ENCODE measurements around the gene PARP4.
"Not testable (repeated sequence)": the region's sequence is repeated elsewhere in the genome, so short reads cannot be mapped to it uniquely, and the experiment has no call there.

Gene PARP4

DNA sequence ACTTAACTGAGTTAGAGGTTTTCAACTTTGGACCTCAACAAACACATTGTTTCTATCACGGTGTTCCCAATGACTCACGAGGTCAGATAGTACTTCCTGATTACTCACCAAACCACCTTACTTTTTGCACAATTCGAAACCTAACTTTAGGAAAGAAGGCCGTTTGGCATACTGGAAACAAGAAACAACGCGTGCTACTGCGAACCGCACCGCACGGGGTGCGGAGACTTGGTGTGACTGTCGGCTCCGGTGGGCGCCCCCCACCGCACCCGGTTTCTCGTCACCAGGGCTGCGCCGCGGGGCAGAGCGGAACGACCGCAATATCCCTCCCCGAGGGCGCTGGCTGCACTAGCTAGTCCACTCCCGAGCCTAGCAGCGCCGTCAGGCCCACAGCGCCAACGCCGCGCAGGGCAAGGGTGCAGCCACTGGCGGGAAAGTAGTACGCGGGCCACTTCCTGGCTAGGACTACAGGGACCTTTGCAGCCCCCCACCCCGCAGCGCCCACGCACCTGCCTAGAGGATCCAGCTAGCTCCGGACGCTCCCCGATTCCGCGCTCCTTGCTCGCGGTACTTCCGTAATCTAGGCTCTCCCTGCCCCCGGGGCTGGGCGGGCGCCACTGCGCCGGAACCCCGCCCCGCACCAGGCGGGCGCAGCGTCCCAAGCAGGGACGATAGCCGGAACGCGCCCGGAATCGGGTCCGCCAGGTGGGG lies at the start of gene PARP4:
TSS of gene PARP4 (minus strand) at position 582 of the 711 bp plus-strand sequence. CDS start 9,002 bp downstream, outside the sequence.
- peak; percentile 50 to 60 for DNase-seq (ENCODE audit: low read depth in 2 of 2)

DNA sequence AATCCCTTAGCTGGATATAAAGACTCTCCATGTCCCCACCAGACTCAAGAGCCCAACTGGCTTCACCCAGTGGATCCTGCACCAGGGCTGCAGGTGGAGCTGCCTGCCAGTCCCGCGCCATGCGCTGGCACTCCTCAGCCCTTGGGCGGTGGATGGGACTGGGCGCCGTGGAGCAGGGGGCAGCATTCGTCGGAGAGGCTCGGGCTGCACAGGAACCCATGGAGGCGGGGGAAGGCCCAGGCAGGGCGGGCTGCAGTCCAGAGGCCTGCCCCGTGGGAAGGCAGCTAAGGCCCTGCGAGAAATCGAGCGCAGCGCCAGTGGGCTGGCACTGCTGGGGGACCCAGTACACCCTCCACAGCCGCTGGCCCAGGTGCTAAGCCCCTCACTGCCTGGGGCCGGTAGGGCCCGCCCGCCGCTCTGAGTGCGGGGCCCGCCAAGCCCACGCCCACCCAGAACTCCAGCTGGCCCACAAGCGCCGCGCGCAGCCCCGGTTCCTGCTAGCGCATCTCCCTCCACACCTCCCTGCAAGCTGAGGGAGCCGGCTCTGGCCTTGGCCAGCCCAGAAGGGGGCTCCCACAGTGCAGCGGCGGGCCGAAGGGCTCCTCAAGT lies 48.1 kb upstream of the PARP4 start:
- not testable (repeated sequence) for DNase-seq (ENCODE audit: low read depth in 2 of 2)

DNA sequence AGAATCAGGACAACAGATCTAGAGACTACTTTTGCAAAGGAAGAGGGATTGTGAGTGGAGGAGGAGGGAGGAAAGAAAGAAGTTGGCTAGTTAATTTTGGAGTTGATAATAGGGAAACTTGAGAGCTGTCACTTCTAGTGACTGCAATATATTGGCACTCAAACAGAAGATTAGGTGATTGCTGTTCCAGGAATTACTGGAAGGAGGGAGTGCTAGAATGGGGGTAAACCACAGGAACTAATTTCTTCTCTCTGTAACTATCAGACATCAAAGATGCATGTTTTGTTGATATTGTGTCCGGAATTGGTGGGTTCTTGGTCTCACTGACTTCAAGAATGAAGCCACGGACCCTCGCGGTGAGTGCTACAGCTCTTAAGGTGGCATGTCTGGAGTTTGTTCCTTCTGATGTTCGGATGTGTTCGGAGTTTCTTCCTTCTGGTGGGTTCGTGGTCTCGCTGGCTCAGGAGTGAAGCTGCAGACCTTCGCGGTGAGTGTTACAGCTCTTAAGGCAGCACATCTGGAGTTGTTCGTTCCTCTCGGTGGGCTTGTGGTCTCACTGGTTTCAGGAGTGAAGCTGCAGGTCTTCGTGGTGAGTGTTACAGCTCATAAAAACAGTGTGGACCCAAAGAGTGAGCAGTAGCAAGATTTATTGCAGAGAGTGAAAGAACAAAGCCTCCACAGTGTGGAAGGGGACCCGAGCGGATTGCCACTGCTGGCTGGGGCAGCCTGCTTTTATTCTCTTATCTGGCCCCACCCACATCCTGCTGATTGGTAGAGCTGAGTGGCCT lies 47.0 kb upstream of the PARP4 start:
- DNase-seq (ENCODE audit: low read depth in 2 of 2), result not testable (repeated sequence)

GRCh38 chr13:24557081-24557480 lies 44.5 kb upstream of the PARP4 start:
- no peak for DNase-seq (ENCODE audit: low read depth in 2 of 2)

- not testable (repeated sequence) for DNase-seq (ENCODE audit: low read depth in 2 of 2)
Observed at GRCh38 chr13:24553892-24554291, 41.3 kb upstream of the PARP4 start.

DNA sequence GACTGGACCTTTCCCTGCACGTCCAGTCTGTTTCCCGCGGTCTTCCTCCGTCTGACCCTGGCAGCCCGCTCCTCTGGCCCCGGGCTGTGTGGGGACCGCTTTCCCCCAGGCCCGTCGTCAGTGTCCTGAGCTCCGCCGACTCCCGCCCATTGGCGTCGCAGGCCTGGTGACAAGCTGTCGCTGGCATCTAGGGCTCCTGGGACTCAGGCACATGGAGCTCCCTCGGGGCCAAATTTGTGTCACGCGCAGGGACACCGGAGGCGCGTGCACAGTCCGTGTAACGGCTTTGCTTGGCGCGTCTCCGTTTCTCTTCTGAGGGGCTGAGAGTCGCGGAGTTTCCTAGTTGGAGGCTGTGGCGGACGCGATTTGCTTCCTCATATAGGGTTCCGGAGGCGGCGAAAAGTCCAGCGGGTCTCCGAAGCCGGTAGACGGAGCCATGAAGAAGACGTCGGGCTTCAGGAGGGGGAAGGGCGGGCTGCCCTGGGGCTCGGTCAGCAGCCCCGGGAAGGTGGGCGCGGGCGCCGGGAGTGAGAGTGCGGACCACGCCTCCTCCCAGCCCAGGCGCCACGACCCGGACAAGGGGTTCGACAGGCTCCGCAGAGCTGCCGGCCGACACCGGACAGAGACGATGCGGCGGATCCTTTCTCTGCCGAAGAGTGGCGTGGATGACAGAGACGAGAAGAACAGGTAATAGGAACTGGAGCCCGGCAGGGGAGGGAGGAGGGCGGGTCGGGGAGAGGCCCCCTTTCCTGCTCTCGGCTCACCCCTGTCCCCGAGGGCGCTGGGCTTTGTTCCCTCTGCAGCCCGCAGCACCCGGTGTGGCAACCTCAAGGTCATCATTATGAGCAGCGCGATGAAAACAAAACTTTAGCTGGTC lies 29.1 kb upstream of the PARP4 start:
- not testable (repeated sequence) for DNase-seq (ENCODE audit: low read depth in 2 of 2)

DNA sequence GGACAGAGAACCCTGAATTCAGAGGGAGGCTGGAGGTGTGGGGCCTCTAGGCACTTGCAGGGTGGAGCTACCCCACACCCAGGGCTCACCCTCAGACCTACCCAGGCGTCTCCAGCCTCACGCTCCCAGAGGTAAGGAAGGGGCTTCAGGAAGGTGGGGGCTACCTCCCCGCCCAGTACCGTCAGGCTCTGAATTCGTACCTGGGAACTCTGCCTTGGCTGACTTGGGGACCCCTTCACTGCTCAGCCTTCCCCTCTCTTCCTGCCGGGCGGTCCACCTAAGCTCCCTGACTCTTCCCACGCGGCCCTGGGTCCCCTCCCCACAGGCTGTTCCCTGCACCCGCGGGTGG lies 28.5 kb upstream of the PARP4 start:
- DNase-seq (ENCODE audit: low read depth in 2 of 2), result no peak

DNA sequence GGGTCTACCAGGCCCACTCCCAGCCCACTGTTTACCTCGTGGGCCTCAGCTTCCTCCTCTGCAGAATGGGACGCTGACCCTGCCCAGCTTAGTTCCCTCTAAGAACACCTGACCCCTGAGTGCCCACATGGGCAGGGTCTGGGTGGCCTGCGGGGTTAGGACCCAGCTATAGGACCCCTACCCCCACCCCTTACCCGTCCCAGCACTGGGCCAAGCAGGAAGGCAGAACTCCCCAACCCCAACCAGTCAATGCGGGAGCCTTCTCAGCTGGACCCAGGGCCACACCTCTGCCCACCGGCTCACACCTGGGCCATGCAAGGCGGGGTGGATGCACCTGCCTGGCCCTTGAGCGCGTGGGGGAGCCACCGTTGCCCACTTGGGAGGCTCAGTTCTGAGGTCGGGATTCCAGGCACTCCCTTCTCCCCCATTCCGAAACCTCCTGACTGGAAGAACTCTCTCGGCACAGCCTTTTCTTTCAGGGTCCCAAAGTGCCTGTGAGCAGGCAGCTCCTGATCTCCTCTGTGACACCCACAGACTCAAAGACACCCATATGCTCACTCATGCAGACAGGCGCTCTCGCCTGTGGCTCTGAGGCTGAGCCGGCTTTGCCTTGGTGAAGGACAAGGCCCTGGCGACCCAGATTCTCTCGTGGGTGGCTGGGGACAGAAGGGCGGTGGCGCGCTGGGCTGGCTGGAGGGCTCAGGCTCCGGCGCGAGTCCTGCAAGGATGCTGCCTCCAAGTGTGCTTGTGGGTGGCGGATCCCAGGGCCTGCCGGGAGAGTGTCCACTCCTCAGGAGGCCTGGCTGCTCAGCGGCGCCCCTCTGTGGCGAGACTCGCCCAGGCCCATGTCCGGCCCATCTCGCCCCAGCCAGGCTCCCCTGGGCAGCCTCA lies 27.9 kb upstream of the PARP4 start:
- peak in 1 of 2 donors; percentile 8 for DNase-seq (ENCODE audit: low read depth in 2 of 2)

GRCh38 chr13:24539500-24540165 lies 27.1 kb upstream of the PARP4 start:
- no peak for DNase-seq (ENCODE audit: low read depth in 2 of 2)

GRCh38 chr13:24529478-24529877 lies 16.9 kb upstream of the PARP4 start:
- DNase-seq (ENCODE audit: low read depth in 2 of 2), result no peak

- DNase-seq (ENCODE audit: low read depth in 2 of 2), result no peak
Observed at GRCh38 chr13:24528816-24529398, 16.3 kb upstream of the PARP4 start.

DNA sequence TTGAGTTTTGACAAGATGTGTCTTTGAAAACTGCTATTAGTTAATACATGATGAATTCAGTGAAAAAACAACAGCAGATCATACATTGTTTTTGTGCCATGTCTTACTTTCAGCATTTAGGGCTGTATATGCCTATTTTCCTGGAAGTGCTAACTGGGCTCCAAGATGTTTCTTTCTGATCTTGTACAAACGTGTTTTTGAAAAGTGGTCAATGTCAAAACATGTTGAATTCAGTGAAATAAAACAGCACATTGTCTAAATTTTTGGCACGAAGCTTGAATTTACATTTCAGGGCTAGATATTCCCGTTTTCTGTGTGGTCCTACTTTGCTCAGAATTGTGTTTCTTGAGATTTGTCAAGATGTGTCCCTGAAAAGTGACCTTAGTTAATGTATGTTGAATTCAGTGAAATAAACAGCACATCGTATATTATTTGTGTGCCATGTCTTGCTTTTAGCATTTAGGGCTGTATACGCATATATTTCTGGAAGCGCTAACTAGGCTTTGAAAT lies 14.7 kb upstream of the PARP4 start:
- DNase-seq (ENCODE audit: low read depth in 2 of 2), result no peak

GRCh38 chr13:24520733-24521132 lies 8.2 kb upstream of the PARP4 start:
- DNase-seq (ENCODE audit: low read depth in 2 of 2), result no peak

DNA sequence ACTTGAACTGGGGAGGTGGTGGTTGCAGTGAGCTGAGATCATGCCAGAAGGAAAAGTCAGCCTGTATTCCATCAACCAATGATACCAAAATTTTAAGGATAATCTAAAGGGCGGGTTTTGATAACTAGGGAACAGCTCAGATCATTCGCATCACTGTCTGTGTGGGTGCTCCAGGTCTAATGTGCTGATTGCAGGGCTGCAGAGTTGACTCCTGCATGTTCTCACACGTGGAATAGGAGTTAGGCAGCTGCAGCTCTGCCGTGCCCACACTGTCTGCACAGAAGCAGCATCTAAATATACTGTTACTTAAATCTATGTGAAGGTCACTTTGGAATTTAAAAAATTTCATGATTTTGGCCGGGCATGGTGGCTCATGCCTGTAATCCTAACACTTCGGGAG lies 4.3 kb upstream of the PARP4 start:
- no peak for DNase-seq (ENCODE audit: low read depth in 2 of 2)

GRCh38 chr13:24512908-24513213 lies 283 bp upstream of the PARP4 start:
- no peak for DNase-seq (ENCODE audit: low read depth in 2 of 2)

DNA sequence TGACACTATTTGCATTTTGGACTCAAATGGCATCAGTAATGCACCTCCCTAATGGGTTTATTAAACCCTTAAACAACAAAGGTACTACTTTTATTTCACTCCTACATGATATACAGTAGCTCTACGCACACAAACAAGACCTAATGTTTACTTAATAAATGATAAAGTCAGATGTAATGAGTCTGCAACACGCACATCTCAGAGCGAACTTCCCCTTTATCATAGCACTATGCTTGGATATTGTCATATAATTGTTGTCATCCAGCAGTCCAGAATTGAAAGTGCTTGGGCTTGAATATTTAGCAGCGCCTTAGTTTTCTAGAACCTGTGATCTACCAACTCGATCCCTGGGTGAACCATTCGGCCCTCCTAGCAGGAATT lies 772 bp downstream of the PARP4 start:
- no peak for DNase-seq (ENCODE audit: low read depth in 2 of 2)

GRCh38 chr13:24511019-24511815 lies 1.4 kb downstream of the PARP4 start:
- peak; percentile 55 to 64 for DNase-seq (ENCODE audit: low read depth in 2 of 2)

DNA sequence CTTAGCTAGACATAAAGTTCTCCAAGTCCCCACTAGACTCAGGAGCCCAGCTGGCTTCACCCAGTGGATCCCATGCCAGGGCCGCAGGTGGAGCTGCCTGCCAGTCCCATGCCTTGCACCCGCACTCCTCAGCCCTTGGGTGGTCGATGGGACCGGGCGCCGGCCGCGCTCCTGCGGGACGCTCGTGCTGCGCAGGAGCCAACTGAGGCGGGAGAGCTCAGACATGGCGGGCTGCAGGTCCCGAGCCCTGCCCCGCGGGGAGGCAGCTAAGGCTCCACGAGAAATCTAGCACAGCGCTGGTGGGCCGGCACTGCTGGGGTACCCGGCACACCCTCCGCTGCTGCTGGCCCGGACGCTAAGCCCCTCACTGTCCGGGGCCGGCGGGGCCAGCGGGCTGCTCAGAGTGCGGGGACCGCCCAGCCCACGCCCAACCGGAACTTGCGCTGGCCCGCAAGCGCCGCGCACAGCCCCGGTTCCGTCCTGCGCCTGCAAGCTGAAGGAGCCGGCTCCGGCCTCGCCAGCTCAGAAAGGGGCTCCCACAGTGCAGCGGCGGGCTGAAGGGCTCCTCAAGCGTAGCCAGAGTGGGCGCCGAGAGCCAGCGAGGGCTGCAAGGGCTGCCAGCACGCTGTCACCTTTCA lies 5.8 kb downstream of the PARP4 start:
- DNase-seq (ENCODE audit: low read depth in 2 of 2), result no peak

GRCh38 chr13:24506283-24506682 lies 6.3 kb downstream of the PARP4 start:
- DNase-seq (ENCODE audit: low read depth in 2 of 2), result not testable (repeated sequence)
